Right ventricle myocardium inferior (tissue), 1 donor: ENCODE data around the gene JPT1. TPM values are rescaled to one million over a fixed set of nuclear protein-coding genes. Genes with fewer than 3 reads are reported as not detected.
A peak's percentile ranks its signal among the peaks of the same experiment; 100 is the strongest.

Experiments used
- ATAC-seq: fragments of 200-7000 bp; cut with Tn5 transposase; one replicate; pipeline ENCODE4 v1.9.1; 2020; ENCODE audit warnings: mild to moderate bottlenecking, moderate library complexity
- DNase-seq: peaks from one replicate; pipeline ENCODE4 v3.0.0; 2021; ENCODE audit errors: missing footprints
- intact Hi-C: fragments of 100-400 bp; cut with DNase I; formaldehyde crosslinking; loops from one replicate; pipeline ENCODE4 v1.11.0; 2022
- total RNA-seq: library from RNA; stranded (reverse); fragmentation: NEBNext Ultra II Directional; extraction: Animal tissue kit (Norgen Biotek cat#: 25700); gene quantifications from one replicate; pipeline ENCODE4 v1.2.1, GENCODE V29; 2021
- donor health status: DM: no; HTN: yes; CAD: no; lungs with severe emphysema.

Gene JPT1
- total RNA-seq, 1 donor from 2014 or later = 17.1 TPM

DNA sequence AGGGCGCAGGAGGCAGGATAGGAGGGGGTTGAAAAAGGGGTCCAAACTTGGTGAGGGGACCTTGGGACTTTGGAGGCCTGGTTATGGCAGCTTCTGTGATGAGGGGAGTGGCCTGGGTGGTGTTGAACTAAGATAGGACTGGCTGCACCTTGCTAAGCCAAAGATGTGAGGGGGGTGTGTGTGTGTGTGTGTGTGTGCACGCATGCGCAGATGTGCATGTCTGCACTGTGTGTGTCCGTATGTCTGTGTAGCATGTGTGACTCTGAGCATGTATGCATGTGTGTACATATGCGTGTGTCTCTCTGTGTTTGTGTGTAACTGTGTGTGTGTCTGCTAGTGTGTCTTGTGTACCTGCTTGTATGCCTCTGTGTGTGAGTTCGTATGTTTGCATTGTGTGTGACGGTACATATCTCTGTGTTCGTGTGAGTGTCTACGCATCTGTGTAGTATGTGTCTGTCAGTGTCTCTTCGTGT is 62.4 kb downstream of the JPT1 start:
- DNase-seq = no peak
- no peak for ATAC-seq
- intact Hi-C loops = no loop called here

DNA sequence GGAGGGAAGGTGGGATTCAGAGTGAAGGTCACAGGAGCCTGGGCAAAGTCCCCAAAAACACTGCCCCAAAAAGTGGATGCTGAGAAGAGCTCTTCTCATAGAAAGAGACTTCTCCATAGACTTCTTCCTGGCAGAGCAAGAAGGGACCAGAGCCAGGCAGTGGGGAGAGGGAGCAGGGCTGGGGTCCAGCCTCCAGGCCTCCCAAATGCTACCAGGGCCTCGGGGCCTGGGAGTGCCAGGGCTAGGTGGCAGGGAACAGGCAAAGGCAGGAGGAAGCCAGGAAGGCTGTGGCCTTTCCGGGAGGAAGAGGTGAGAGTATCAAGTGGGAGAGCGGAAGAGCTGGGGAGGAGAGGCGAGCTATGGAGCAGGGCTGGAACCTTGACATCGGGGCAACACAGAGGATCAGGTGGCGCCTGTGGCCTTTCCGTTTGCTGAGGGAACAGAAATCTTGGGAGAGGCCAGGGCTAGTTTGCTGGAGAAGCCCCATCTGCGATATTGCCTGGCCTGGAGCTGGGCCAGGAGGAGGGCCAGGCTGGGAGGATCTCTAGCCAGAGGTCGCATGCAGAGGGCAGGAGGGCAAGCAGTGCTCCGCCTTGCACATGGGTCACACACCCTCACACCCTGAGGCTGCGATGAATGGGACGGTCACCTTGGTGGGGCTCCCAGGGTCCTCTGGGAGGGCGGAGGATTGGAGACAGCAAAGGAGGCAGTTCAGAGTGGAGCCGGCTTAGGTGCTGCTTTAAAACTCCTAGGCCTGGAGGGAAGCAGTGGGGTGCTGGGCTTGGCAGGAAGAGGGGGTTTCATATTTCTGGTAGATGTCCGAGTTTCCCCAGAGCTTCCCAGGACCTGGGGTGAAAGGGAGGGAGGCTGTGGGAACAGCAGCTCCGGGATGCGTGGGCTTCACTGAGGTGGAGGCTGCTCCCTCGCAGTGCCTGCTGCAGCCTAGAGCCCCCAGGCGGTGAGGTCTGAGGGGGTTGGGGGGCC is 63.1 kb downstream of the JPT1 start:
- intact Hi-C loops = no loop called here
- ATAC-seq = no peak
- peak; percentile 74 for DNase-seq

DNA sequence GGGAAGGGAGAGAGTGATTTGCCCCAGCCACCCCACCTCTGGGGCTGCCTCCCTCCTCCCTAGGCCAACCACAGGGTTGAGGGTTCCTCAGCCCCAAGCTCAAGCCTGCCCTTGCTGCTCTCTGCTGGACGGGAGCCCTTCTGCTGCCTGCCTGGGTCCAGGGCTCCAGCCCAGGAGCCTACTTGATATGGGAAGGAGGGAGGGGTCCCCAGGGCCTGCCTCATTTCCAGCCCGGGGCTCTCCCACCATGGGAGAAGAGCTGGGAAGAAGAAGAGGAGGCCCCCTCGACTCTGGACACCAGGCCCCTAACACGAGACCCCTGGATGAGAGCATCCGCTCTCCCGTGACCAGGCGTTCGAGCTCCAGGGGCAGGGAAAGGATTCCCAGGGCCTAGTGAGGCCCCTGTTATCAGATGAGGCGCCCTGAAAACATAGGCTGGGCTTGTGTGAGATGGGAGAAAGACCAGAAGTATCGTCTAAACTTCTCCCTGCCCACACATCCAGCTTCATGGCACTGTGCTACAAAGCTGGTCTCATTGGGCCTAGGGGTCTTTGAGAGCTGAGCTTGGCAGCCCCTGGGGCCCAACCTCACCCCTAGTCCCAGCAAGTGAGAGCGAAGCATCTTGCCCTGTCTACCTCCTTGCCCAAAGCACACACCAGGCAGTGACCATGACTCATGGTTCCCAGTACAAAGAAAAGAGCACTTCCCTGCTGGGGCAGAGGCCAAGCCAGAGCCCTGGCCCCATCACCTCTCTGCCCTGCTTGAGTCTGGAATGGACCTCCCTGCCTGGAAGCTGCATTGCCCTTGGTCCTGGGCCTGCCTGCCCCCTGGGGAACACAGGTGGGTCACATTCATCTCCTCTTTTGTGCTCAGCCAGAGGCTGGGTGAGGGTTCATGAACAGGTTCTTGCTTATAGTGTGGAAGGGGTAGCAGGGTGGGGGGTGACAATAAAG is 65.6 kb downstream of the JPT1 start:
- DNase-seq (no peak), ATAC-seq (peak; percentile 8)
- intact Hi-C loops = no loop called here

DNA sequence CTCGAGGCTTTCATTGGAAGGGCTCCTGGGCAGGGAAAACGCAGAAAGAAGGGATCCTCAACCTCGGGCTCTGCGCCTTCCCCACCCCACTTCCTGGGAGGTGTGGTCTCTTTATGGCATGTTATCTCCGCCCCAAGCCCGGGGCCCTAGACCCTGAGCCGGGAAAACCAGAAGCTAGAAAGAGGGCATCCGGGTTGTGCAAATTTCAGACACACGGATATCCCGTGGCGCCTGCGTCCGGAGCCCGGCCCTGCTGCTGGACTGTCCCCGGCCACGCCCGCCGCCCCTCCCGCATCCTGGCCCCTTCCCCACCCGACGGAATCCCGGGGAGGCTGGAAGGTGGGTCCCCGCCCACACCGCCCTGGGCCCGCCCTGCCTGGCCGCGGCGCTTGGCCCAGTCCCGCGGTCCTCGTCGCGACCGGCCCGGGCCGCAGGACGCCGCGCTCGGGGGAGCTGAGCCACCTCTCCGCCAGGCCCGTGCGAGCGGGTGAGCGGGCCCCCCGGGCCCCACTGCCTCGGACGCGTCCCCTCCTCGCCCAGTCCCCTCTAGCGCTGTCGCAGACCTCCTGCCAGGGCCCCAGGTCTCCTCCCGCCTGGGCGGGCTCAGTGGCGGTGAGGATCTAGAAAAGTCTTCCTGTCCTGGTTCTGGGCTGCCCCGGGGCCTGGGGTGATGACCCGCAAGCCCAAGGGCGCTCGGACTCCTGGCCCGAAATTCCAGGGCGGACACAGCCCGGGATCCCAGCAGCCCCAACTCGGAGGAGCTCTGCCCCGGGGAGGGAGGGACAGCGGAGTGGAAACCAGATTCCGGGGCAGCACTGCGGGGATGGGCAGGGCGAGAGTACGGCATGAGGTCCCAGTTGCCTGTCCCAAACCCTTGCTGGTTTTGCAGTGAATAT is 66.5 kb downstream of the JPT1 start, which contains the start of gene SLC16A5:
Gene SLC16A5 (plus strand): TSS at position 397 of the 896 bp plus-strand sequence. CDS start 5,683 bp downstream, outside the sequence.
- ATAC-seq = peak; percentile 95
- DNase-seq = peak; percentile 95
- intact Hi-C loops = no loop called here

DNA sequence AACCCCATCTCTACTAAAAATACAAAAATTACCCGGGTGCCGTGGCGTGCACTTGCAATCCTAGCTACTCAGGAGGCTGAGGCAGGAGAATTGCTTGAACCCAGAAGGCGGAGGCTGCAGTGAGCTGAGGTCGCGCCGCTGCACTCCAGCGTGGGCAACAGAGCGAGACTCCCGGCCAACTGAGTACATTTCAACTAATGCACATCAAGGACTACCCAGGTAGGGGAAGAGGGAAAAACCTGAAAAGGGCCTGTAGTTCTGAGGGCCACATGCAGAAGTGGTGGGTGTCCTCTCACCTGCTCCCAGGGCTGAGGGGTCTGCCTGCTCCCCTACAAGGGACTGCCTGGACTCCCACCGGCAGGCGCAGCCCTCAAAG is 67.1 kb downstream of the JPT1 start:
- no peak for DNase-seq
- intact Hi-C loops = no loop called here
- no peak for ATAC-seq

DNA sequence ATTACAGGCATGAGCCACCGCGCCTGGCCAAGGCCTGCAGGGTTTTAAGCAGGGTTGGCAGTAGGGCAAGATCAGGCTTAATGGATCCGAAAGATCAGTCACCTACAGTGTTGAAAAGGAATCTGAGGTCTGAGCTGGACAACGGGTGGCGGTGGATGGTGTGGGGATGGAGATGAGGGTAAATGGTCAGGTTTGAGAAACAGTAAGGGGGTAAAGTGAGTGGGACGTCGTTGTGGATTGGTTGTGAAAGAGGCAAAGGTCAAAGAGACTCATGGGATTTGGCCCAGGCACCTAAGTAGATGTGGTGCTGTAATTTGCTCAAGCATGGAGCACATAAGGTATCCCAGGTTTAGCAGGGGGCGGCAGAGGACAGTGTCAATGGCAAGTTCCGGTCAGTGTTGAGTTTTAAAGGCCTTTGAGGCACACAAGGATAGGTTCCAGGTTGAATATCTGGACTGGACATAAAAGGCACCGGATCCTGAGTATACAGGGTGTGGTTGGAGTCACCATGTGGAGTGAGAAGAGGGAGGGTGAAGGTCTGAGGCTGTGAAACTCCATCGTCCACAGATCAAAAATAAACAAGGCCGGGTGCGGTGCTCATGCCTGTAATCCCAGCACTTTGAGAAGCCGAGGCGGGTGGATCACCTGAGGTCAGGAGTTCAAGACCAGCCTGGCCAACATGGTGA is 67.7 kb downstream of the JPT1 start:
- no peak for ATAC-seq
- intact Hi-C loops = no loop called here
- DNase-seq = no peak

Other genes with a start within 250 kb of the JPT1 start
- gene USH1G, start 231.3 kb downstream of the JPT1 start, total RNA-seq = not detected
- gene OTOP2, start 230.2 kb downstream of the JPT1 start, total RNA-seq = not detected
- not detected for gene OTOP3, start 218.6 kb downstream of the JPT1 start, total RNA-seq
- gene HID1, start 181.8 kb downstream of the JPT1 start, total RNA-seq = 8.5 TPM
- gene CDR2L, start 166.9 kb downstream of the JPT1 start, total RNA-seq = 22.1 TPM
- gene MRPL58, start 141.8 kb downstream of the JPT1 start, total RNA-seq = 51.4 TPM
- 863 TPM for gene ATP5PD, start 107.5 kb downstream of the JPT1 start, total RNA-seq
- 26.7 TPM for gene KCTD2, start 107.3 kb downstream of the JPT1 start, total RNA-seq
- 7.1 TPM for gene SLC16A5, start 66.6 kb downstream of the JPT1 start, total RNA-seq
- 6.4 TPM for gene ARMC7, start 44.5 kb downstream of the JPT1 start, total RNA-seq
- 24.6 TPM for gene NT5C, start 22.8 kb downstream of the JPT1 start, total RNA-seq
- gene SUMO2, start 28.4 kb upstream of the JPT1 start, total RNA-seq = 217 TPM
- 28.7 TPM for gene NUP85, start 51.2 kb upstream of the JPT1 start, total RNA-seq
- 25.1 TPM for gene GGA3, start 107.1 kb upstream of the JPT1 start, total RNA-seq
- gene MRPS7, start 107.4 kb upstream of the JPT1 start, total RNA-seq = 123 TPM
- 15.1 TPM for gene MIF4GD, start 116.7 kb upstream of the JPT1 start, total RNA-seq
- gene SLC25A19, start 134.9 kb upstream of the JPT1 start, total RNA-seq = 19.5 TPM